HG02678 (cell line): Measurements from ENCODE around the gene TOGARAM2.

Source experiments
- ATAC-seq: cut with Tn5 transposase; IDR thresholded peaks from one replicate; pipeline ENCODE4 v1.9.1; 2021; ENCODE audit warnings: mild to moderate bottlenecking, moderate library complexity; ENCODE audit not compliant: unreplicated experiment

Gene TOGARAM2

DNA sequence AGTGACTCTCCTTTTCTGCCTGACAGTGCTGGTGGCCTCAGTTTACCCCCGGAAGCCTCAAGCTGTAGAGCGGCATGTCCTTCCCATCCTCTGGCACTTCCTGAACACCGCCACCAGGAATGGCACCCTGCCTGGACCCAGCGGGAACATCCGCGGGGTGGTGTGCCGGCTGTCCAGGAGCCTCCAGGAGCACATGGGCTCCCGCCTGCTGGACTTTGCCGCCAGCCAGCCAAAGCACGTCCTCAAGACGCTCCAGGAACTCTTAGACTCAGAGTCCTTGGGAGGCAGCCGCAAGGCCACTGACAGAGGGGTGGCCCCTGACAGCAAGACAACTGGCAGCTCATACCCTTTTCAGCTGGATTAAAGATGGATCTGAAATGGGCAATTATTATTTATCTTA is 70.6 kb downstream of the TOGARAM2 start:
- no peak for ATAC-seq

DNA sequence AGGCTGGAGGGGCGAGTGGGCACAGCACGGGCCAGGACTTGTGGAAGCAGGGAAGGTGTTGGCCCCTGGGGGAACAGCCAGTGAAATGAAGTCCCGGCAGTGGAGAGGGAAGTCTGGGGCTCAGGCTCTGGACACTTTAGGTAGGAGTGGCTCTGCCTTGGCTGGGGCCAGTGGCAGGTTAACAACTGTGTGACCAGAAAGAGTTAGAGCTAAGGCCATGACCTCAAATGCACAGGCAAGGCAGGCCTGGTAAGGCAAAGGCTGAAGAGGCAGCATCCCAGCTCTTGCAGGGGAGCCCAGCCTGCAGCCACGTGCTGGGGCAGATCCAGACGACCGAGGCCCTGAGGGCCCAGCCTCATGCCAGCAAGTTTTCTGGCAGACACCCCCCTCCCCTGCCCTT is 71.7 kb downstream of the TOGARAM2 start:
- no peak for ATAC-seq

DNA sequence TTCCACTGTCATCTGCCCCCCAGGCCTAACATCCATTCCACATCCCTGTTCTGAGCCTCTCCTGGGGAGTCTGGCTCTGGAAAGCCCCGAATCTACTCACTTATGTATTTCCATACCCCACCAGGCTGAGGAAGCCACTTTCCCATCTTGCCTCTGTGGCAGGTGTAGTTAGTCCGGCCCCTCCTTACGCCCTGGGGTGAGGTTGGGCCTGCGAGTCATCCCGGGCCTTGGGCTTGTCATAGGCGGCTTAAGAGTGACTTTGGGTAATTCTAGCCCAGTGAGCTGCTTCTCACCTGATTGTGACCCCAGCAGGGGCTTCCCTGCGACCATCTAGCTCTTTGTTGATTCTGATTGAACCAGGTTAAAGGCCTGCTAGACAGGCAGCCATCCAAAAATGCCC is 72.1 kb downstream of the TOGARAM2 start:
- ATAC-seq: no peak

DNA sequence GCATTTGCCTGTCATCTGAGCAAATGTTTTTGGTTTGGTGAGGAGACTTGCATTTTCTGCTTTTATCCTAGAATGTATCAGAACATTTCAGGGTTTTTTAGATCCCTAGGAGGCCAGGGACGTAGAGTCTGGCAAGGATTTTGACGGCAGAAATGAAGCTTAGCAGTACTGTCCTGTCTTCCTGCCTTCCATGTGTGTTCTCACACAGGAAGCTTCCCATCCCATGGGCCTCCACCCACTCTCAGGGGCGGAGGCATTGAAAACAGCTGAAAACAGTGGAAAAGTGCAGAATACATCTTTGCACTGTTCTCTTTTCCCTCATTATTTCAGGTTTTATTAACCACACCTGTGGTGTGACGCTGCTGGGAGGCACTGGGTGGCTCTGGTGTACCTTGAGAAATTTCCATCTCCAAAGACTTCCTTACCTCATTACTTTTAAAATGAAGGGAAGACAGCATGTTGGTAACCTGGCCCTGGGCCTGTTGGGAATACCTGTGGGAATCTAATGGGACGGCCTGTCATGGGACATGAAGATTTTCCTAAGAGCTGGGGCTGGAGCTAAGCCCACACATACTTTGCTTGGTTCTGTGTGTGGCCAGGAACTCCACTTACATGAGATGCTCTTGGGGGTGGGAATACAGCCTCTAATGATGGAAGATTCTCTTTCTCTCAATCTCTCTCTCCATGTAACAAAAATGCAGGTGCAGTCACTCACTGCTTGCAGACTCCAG is 72.7 kb downstream of the TOGARAM2 start:
- no peak for ATAC-seq

DNA sequence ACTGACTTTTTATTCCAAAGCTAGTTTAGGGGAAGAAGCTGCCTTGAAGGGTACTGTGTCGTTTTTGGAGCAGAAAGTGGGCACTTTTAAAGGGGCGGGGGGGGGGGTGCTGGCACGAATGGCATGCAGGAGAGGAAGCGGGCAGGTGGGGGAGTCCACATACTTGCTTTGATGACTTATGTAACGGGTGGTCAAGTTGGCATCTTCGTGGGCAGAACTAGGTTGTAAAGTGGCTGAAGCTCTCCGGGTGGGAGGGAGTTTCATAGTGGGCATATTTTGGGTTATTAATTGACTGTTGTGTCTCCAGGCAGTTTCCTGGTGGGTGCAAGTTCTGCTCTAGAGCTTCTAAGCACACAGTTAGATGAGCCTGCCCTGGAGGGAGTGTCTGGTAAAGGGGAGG is 73.3 kb downstream of the TOGARAM2 start:
- ATAC-seq: no peak

DNA sequence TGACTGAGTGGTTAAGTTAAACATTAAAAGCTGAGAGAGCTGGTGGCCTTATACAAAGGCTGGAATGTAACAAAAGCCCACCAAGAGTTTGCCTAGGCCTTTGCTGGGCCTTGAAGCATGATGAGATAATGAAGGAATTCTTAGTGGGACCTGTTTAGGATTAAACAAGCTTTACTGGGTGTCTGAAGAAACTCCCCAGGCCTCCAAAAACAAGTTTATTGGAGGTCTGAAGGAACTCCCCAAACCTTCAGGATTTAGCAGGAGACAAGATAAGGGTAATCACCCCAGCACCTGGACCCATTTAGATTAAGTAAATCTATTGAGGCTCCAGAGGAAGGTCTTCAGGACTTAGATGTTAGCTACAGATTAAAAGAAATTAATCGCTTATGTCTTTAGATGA is 74.5 kb downstream of the TOGARAM2 start:
- ATAC-seq: no peak

DNA sequence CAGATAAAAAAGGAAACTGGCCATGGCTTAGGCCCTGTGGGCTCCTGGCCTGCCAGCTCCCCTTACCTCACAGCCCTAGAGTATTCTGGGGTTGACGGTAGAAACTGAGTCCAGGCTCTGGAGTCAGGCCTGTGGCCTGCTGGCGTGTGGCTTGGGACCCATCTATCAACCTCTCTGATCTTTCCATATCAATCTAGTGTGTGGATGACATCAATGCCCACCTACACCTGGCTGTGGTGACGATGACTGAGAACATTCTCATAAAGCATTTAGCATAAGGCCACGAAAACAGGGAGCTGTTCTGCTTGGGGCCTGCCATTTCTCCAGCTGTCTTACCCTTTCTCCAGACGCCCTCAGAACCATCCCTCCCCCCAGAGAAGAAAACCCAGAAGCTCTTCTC is 75.4 kb downstream of the TOGARAM2 start:
- no peak for ATAC-seq

DNA sequence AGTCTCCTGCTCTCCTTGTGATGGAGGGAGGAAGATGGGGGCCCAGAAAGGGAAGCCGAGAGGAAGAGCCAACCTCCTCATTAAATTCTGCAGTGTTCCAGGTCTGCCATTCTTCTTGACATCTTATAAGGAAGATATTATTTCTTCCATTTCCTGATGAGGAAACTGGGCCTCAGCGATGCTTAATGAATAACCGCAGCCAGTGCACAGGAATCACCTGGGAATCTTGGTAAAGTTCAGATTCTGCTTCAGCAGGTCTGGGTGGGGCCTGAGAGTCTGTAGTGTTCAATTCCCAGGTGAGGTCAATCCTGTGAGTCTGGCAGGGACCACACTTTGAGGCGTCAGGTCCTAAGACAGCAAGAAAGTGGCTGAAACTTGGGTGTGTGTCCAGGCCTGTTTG is 75.9 kb downstream of the TOGARAM2 start:
- ATAC-seq: no peak

DNA sequence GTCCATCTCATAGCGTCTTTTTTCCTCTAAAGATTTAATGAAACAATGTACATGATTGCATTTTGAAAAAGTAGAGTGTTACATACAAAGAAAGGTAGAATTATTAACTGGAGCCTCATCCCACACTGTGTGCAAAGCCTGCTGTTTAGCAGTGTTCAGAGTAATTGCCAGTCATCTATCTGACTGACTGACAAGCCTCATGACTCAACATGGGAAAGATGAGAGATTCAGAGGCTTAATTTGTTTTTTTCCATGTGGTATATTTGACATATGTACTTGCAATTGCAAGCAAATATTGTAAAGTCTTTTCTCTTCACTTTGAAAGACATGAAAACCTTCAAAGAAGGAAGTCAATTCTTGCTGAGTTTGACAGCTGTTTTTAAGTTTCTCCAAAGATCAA is 78.5 kb downstream of the TOGARAM2 start:
- no peak for ATAC-seq

DNA sequence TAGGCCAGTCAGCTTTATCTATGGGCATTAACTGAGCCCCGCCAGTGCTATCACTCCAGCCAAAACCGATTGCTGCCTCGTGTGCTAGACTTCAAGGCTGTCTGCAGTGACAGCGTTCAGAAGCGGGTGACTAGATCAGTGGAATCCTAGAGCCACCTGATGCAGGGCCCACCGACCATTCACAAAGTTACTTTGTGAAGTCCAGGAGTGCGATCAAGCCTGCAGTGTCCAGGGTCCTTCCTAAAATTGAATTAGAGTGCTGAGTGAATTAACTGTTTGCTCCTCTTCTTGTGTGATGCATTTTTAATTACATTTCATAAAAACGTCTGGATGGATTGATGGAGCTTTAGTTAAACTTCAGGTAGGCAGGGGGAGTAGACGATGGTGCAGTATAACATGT is 79.3 kb downstream of the TOGARAM2 start:
- ATAC-seq: no peak

DNA sequence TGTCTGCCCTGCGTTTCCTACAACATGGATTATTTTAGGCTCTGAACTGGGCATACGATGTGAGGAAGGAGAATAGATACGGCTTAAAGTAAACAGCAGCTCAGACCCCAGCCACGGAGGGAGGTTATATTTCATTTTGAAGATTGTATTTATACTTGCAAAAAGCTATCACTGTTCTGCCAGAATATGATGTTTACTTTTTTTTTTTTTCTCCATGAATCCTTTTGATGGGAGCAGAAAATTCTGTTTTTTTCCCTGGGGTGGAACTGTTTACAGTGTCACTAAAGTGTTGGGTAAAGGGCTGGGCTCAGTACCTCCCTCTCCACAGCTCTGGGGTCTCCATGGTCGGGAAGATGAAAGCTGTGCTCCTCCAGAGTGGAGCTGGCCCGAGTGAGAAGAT is 80.1 kb downstream of the TOGARAM2 start:
- ATAC-seq: no peak

DNA sequence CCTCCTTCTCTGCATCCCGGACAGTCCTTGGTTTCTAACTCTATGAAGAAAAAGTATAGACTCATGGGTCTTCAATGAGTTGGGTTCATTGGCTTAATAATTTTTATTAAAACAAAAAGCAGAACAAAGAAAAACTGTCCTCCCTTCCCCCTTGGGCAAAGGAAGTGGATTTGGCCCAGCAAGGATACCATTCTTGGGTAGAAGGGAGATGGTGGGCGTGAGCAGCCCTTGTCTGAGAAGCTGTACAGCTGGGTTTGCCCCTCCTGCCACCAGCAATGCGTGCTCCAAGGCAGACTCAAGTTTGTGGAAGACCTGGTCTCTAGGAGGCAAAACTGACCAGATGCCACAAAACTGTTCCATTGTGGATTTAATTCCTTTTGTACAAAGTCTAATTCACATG is 80.5 kb downstream of the TOGARAM2 start:
- ATAC-seq: no peak

DNA sequence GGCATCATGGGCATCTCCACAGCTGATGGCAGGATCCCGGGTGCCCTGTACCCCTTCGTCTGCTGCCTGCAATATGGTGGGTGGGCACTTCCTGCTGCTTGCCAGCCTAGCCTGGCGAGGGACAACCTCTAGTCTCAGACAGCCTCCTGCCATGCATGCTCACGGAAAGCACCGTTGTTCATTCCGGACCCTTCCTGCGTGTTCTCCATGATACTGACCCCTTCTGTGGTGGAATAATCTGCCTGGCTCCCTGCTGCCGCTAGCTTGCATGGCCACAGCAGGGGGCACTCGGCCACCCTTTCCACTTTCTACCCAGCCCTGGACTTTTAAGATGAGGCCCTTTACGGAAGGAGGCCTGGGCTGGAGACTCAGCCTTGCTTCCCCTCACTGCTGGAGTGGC is 81.3 kb downstream of the TOGARAM2 start:
- ATAC-seq: no peak

DNA sequence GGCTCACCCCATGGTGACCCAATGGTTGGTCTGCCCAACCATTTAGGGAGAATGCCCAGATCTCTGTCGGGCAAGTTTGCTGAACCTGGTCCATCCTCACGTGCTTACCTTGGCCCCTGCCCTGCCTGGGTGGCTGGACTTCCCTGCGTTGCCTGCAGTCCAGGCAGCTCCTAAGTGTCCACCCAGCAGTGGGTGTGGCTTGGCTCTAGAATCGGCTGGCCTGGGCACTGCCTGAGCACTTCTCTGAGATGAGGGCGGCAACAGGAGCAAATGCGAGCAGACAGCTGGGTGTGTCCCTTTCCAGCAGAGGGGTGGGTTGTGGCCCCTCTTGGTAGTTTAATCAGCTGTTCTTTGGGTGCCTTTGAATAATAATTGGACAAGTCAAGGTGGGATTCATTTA is 82.0 kb downstream of the TOGARAM2 start:
- ATAC-seq: no peak

DNA sequence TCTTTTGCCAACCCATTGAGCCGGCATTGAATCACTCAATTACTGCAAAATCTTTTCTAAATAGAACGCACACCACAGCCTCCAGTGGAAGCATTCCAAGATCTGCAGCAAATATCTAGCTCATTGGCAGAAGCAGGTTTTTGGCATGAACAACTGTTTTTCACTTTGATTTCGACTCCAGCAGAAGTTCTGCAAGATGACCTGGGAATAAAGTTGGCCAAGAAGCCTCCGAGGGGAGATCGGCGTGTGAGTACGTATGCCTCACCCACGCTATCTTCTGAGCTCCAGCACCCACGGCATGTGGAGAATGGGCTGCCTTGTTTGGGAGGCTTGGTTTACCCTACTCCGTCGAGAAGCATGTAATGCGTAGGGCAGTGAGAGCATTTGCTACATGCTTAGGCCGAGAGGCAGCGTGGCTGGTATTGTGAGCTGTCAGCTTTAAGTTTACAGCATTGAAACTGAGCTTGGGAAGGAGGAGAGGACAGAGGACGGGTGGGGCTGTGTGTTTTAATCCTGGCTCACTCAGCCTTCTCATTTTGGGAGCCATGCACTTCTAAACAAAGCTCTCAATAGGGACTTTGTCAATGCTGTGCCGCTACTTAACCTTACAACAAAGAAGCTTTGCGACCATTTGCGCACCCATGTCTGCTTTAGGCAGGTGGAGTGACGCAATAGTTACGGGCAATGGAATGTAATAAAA is 82.7 kb downstream of the TOGARAM2 start:
- no peak for ATAC-seq

DNA sequence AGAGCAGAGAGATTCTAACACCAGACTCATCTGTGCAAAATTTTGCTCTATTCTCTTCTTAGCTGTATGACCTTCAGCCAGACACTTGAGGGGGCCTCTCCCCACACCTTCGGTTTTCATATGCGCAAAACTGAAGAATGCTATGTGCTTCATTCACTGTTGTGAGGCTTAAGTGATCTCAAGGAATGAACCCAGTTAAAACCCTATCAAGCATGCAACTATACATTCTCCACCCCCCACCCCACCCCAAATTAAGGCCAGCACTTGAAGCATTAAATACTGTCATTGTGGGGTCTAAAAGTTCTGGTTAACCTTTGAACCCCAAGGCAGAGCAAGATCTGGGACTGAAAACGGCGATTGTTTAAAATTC is 83.2 kb downstream of the TOGARAM2 start:
- ATAC-seq: no peak

DNA sequence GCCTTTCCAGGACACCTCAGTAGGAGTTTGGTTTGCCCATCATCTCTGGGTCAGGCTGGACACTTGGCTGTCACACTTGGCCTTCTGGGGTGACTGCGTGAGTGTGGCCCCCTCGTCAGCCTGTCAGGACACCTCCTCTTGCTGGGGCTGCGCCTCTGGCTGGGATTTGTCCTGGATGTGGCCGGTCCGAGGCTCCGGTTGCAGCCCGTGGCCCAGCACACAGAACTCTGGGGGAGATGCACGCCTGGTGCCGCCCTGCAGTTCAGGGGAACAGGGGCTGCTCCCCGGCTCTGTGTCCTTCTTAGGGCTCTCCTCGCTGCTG is 83.6 kb downstream of the TOGARAM2 start:
- no peak for ATAC-seq

DNA sequence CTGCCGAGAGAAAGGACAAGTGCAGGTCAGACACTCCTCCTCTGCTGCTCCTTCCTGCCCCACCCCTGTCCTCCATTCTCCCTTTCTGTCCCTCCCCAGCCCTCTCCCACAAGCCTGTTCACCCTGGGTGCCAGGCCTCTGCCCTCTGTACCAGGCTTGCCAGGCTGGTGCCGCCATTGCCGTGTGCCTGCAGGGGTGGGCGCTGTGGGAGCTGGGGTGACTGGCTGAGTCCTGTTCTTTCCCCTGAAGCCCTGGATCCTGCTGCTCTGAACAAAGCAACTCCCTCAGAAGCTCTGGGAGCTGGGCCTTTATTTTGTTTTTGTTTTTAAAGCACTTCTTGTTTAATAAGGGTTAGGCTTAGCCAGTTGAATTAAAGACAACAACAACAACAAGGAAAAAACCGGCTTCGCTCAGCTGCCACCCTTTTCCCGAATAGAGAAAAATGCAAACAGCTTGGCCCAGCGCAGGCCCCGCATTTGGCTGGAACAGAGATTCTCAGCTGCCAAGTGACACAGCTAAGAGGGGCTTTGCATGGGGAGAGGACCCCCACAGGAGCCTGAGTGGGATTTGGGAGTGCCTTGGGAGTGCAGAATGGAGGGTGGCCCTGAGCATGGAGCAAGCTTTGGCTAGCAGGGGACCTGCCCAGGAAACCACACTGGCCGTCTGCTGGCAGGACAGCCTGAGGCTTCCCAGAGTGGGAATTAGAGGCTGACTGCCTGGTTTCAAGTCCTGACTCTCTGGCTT is 84.1 kb downstream of the TOGARAM2 start:
- no peak for ATAC-seq

DNA sequence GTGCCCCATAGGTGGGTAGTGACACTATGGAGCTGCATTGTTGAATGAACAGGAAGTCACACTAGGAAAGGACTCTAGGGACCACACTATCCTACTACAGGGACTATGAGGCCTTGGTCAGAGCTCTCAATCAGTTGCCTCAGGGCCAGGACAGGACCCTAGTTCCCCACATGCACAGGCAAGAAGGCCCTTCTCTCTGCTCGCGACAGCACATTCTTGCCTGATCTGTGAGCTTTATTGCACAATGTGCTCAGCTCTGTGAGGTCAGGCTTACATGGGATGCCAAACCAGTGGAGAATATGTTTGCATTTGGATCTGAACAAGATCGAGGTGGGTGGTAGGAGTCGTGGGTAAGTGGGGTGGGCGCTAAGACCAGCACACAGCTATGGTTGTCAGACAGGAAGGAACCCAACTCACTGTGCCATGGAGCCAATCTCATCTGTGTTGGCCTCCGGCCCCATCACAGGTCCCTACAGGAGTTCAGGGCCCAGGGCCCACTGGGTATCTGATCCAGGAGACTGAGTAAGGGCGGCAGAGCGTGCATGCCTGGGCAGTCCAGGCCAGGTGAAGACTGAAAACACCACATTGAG is 85.3 kb downstream of the TOGARAM2 start:
- no peak for ATAC-seq

DNA sequence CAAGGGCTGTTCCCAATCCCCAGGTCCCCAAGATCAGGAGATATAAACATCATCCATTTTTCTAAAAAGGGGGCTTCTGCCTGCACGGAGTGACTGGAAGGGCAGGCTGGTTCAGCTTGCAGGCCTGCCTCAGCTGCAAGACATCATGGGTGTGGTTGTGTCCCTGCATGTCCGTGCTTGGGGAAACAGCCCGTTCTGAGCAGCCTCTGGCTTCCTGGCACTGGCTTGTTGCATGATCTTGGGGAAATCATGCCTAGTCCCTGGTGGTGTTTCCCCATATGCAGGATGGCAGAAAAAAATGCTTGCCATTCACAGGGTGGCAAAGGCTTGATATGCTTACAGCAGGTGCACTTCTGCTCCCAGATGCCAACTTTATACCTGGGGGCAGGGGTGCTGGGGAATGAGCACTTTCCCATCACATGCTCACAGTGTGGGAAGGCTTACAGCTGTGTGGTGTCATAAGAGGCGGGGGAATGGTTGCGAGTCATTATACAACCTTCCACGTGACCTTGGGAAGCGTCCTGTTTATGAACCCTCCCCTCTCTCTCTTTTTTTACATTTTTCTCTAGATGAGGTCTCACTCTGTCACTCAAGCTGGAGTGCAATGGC is 86.0 kb downstream of the TOGARAM2 start:
- no peak for ATAC-seq

DNA sequence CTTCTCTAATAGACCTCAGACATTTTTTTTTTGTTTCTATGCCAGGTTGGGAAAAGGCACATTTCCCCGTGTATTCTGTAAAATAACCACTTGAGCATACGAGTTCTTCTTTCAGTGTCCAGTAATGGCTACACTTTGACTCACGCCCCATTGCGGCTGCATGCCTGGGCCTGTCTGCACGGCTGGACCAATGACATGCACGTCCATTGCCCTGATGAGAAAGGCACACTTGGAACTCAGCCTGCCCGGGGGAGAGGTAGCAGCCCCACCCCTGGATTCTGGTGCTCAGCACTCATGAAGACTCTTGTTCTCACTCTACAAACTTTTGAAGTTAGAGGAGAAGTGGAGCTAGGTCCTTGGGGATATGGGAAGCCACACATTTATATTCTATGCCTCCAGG is 87.4 kb downstream of the TOGARAM2 start:
- ATAC-seq: no peak

DNA sequence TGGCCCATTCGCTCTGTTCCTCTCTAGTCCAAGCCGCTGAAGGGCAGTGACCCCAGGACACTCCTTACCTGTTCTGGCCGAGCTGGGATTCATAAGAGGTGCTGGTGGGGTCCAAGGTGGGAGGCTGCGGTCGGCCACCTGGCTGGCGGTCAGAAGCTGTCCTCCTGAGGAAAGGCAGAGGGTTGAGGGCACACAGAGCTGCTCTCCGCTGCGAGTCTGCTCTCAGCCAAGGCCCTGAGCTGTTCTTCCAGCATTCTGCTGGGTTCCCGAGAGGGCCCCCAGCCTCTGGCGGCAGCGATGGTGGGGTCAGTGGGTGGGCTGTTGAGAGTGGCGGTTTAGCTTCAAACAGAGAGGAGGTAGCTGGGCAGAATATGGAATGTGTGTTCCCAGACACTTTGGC is 89.4 kb downstream of the TOGARAM2 start:
- ATAC-seq: no peak
